Right renal cortex interstitium (tissue), 3 donors: Measurements from ENCODE around the gene MON2. TPM values are rescaled to one million over a fixed set of nuclear protein-coding genes. Genes with fewer than 3 reads are reported as not detected.

Experiments used
- DNase-seq, 3 donors: peaks; one replicate each; pipeline ENCODE4 v3.0.0-alpha.2; 2013; ENCODE audit warnings: low read depth in 3 of 3, low spot score in 2 of 3
- polyA plus RNA-seq, 3 donors: library from polyadenylated mRNA; unstranded; fragments of 120-200 nt; gene quantifications; one replicate each; pipeline ENCODE4 v1.2.1, GENCODE V29; 2013; ENCODE audit not compliant: insufficient read length in 3 of 3

The MON2 gene
- polyA plus RNA-seq, 3 donors = 49.4 to 52.8 (median 51.7) TPM

- peak in 2 of 3 donors; percentile 75 to 82 for DNase-seq
These were observed 136.6 kb downstream of the MON2 start for GRCh38 chr12:62603061-62603810.

DNA sequence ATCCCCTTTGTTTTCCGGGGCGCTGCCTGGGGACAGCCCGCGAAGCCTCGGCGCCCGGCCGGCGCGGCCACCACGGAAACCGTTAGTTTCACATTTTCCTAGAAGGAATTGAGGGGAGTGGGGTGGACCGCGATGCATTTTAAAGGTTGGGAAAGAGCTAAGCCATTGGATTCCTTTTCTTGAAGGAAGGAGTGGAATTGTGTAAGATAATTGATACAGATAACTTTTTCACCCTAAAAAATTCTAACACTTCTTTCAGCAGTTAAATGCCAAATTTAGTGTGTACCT is 137.1 kb downstream of the MON2 start:
- no peak for DNase-seq

- no peak for DNase-seq
These were observed 137.7 kb downstream of the MON2 start for GRCh38 chr12:62604373-62604772.

DNA sequence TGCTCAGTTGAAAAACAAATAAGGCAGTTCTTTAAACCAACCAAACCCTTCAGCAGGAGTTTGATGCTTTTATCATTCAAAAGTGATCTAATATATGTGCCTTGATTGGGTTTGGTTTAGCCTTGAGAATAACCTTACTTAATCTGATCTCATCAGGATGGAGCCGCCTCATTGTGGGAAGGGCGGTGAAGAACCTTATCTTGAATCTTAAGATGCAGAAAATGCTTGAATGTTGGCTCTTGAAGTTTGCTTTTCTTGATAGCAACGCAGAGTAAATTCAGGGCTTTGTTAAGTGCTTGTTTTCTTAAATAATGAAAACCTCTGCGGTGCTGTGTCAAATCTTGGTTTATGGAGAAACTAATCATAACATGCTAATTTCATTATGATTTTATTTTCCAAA is 138.2 kb downstream of the MON2 start:
- DNase-seq = no peak

DNA sequence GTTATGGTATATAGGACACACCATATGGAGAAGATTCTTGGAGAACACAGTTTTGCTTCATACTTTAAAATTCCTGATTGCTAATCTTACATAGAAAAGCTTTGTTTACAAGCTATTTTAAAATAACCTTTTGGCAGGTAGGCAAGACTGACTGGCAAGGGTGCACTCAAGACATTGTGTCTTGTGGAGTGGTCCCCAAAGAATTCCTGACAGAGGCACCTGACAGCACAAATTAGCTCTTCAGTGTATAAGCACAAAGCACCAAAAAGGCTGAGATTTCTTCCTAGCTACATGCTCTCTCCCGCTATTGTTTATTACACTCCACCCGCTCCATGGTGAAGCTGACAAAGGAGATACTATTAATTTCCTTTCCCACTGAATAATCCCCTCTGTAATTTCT is 139.4 kb downstream of the MON2 start:
- DNase-seq = no peak

DNA sequence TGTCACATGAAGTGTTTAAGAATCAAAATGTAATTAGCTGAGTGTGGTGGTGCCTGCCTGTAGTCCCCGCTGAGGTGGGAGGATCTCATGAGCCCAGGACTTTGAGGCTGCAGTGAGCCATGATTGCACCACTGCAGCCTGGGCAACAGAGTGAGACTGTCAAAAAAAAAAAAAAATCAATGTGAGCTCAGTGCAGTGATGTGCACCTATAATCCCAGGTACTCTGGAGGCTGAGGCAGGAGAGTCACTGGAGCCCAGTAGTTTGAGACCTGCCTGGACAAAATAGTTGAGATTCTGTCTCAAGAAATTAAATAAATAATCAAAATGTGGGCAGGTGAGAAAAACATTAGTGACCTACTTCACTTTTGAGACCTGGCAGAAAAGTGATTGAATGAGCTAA is 140.0 kb downstream of the MON2 start:
- no peak for DNase-seq

- no peak for DNase-seq
These were observed 146.5 kb downstream of the MON2 start for GRCh38 chr12:62613081-62613480.

DNA sequence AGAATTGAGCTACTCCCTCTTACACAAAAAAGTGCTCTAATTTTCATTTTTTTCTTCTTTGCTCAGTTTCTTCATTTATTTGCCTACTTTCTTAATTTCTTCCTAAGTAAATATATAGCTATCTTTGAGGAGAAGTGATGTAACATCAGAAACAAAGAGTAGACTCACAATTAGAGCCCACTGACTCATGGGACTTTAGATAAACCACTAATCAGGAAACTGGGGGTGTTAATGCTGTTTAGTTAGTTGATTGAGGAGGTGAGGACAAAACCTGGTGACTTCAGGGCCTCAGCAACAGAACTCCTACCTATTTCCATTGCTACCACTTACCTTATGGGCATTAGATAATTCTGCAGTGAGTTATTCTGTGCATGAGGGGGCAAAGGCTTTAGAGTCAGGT is 151.7 kb downstream of the MON2 start:
- DNase-seq = no peak

- no peak for DNase-seq
These were observed 152.3 kb downstream of the MON2 start for GRCh38 chr12:62618930-62619329.

- no peak for DNase-seq
These were observed 154.5 kb downstream of the MON2 start for GRCh38 chr12:62621101-62621638.

GRCh38 chr12:62622177-62622576 is 155.6 kb downstream of the MON2 start:
- DNase-seq = no peak

DNA sequence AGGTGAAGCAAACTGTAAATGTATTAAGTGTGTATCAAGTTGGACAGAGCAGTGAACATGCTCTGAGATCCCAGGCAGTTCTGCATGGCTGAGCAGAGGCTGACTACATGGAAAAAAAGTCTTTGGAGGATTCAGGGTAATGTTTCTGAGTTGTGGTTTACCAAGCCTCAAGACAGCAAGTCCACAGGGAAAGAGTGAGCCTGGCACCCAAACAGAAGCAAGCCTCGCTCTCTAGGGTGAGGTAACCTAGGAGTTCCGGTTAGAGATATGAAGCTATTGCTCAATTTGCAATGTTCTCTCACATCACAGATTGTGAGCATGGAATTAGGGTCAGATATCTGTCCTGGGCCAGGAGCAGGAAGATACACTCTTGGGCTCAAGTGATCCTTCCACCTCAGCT is 158.6 kb downstream of the MON2 start:
- DNase-seq = no peak

- DNase-seq = no peak
These were observed 160.6 kb downstream of the MON2 start for GRCh38 chr12:62627181-62627580.

GRCh38 chr12:62629413-62629812 is 162.8 kb downstream of the MON2 start:
- no peak for DNase-seq

GRCh38 chr12:62629971-62630739 is 163.5 kb downstream of the MON2 start:
- no peak for DNase-seq

DNA sequence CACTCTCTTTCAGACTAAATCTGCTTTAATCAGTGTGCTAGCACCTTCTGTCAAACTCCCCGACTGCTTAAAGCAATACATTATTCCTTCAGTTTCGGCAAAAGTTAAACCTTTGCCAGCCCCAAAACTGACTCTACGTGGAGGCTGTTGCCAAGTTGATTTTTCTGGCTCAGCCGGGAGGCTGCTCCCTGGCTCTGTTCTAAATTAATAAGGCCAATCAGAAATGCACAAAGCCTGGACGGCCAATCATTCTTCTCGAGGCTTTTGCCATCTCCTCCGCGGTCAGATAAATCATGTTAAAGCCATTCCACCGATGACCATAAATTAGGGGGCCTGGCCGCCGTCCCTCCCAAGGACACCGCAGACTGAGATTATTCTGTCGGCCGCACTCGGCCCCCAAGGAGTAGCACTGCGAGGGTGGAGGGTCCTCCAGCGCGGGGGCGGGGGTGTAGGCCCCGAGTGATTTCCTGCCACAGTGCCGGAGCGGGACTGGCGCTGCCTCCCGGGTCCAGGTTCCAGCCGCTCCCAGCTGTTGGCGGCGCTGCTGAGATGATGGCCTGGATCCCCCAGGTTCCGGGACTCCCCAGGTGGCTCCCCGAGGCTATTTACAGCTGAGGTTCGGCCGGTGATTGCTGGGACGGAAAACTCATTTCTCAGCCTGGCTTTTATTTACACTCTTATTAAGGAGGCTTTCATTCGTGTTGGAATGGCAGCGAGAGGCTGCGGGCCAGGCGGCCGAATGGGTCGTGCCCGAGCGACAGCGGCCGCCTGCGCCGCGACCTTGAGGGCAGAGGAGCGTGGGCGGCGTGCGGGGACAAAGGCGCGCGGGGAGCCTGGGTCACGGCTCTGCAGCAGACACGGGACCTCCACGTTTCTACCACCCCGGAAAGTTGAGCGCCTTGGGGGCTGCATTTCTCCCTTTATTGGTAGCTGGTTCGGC is 165.1 kb downstream of the MON2 start:
- peak in 1 of 3 donors; percentile 50 for DNase-seq

DNA sequence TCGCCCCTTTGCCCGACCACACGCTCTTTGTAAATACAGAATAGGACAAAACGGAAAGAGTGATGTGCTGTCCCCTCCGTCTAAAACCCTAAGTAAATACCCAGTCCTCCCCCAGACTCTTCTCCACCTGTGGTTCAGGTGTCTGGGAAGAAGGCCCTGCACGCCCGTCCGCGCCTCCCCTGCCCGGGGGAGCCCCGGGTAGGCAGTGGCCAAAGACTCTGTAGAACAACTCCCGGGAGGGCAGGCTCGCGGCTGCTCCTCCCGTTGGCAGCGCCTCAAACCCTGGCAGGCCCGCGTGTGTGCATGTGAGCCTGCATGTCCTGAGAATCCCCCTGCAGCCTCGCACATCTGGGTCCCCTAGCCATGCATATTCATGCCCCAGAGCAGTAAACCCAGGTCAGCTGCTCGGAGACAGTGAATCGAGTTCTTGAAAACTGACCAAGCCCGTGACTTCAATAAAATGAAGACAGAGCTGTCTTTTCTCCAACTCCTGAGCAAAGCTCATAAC is 165.8 kb downstream of the MON2 start:
- no peak for DNase-seq

DNA sequence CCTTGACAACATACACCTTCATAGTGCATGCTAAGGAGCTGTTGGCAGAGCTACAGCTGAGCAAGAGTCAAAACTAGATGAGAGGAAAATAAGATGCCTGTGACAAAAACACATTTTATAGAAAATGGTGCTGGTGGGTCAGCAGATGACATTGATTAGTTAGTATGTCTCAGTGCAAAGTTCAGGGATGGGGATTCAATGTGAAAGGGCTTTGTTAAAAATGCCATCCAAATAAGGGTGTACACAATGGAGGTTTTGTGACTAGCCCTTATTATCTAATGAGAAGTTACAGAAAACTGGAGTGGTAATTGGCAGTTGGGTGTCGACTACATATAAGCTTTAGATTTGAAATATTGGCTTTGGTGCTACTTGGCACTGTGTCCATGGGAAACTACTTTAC is 169.0 kb downstream of the MON2 start:
- no peak for DNase-seq

GRCh38 chr12:62637679-62638078 is 171.1 kb downstream of the MON2 start:
- DNase-seq = no peak

DNA sequence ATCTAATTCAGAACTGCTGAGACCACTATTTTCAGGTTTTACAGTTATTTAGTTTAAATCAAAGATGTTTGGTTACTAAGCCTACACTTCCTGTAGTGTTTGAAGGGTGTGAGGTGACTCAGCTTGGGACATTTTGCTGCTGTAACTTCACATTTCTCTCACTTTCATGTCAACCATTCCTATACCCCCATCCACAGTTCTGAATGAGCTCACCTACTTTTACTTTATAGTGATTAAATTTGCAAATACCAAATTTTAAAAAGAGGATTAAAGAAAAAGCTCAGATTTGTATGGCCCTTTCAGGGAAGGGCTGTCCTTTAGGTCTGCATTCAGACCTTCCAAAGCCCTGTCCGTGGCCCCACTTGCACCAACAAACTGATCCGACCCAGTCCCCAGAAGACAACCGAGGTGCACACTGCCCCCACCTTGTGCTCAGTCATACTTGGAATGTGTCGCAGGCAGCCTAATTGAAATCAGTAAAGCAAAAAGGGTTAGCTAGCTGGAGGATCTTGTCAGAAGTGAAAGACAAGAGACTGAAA is 174.4 kb downstream of the MON2 start:
- no peak for DNase-seq

DNA sequence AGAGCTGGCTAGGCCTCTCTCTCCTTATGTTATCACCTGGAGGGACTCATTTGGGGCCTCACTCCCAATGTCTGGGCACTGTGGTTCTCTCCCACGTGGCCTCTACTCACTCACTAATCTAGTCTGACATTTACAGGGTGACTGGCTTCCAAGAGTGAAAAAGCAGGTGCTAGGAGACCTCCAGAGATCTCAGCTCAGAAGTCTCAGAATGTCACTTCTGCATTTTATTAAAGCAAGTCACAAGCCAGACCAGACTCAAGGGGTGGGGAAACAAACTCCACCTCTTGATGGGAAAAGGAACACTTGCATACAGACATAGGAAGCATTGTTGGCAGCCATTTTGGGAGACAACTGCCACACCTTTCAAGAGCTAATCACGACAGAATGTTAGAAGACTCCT is 175.9 kb downstream of the MON2 start:
- no peak for DNase-seq
